Subcutaneous abdominal adipose tissue (tissue), 5 donors: ENCODE data around the gene LENG8.
A peak's percentile ranks its signal among the peaks of the same experiment; 100 is the strongest.
"Not testable (repeated sequence)": the region's sequence is repeated elsewhere in the genome, so short reads cannot be mapped to it uniquely, and the experiment has no call there.

Experiments used
- H3K27ac ChIP-seq: one replicate; pipeline ENCODE4 v1.7.0; 2013; ENCODE audit warnings: low read depth, mild to moderate bottlenecking, inconsistent platforms, low read length, moderate library complexity
- H3K27me3 ChIP-seq, 5 donors: one replicate each; pipeline ENCODE4 v1.7.0; 2013; ENCODE audit warnings: low read length in 5 of 5, inconsistent platforms in 1 of 5; ENCODE audit not compliant: control insufficient read depth in 5 of 5, insufficient read depth in 4 of 5
- H3K36me3 ChIP-seq, 5 donors: one replicate each; pipeline ENCODE4 v1.7.0; 2013; ENCODE audit warnings: low read length in 5 of 5; ENCODE audit not compliant: control insufficient read depth in 5 of 5, insufficient read depth in 5 of 5
- H3K4me1 ChIP-seq, 5 donors: one replicate each; pipeline ENCODE4 v1.7.0; 2013; ENCODE audit warnings: low read length in 5 of 5, mild to moderate bottlenecking in 3 of 5, moderate library complexity in 1 of 5; ENCODE audit not compliant: control insufficient read depth in 5 of 5, insufficient read depth in 5 of 5
- H3K4me3 ChIP-seq, 5 donors: one replicate each; pipeline ENCODE4 v1.7.0; 2013; ENCODE audit warnings: low read length in 5 of 5, low read depth in 1 of 5
- H3K9ac ChIP-seq, 5 donors: one replicate each; pipeline ENCODE4 v1.7.0; 2013; ENCODE audit warnings: low read length in 5 of 5, mild to moderate bottlenecking in 4 of 5, moderate library complexity in 3 of 5
- H3K9me3 ChIP-seq, 5 donors: one replicate each; pipeline ENCODE4 v1.7.0; 2013; ENCODE audit warnings: low read length in 5 of 5; ENCODE audit not compliant: control insufficient read depth in 5 of 5
- donor health status: healthy.
- donor health status: healthy.
- donor health status: healthy.
- donor health status: healthy.
- donor health status: healthy.

Gene LENG8

GRCh38 chr19:54436628-54437252 is 12.3 kb upstream of the LENG8 start:
- Histone ChIP-seq H3K4me1 (peaks cover 2 to 35% (median 21%) of the 10 kb centered on the region in 5 donors), H3K9ac (no peak overlapping the region), H3K27ac (no peak overlapping the region), H3K9me3 (no peaks in the 10 kb centered on the region), H3K4me3 (no peak overlapping the region), H3K36me3 (peaks cover 0 to 12% (median 0%) of the 10 kb centered on the region in 5 donors), H3K27me3 (no peaks in the 10 kb centered on the region)

- Histone ChIP-seq H3K9ac (no peak overlapping the region), H3K4me3 (no peak overlapping the region), H3K9me3 (no peaks in the 10 kb centered on the region)
Measured at GRCh38 chr19:54439174-54439851, 9.7 kb upstream of the LENG8 start.

GRCh38 chr19:54440641-54441040 is 8.4 kb upstream of the LENG8 start:
- Histone ChIP-seq H3K9ac (peak overlapping the region in 1 of 5 donors; percentile 0), H3K4me1 (peaks cover 0 to 19% (median 15%) of the 10 kb centered on the region in 5 donors), H3K4me3 (no peak overlapping the region), H3K27ac (no peak overlapping the region), H3K27me3 (no peaks in the 10 kb centered on the region), H3K9me3 (no peaks in the 10 kb centered on the region), H3K36me3 (peaks cover 0 to 24% (median 10%) of the 10 kb centered on the region in 5 donors)

More at GRCh38 chr19:54439174-54439851, 9.7 kb upstream of the LENG8 start:
- Histone ChIP-seq H3K27me3 (no peaks in the 10 kb centered on the region), H3K4me1 (peaks cover 2 to 32% (median 21%) of the 10 kb centered on the region in 5 donors), H3K27ac (no peak overlapping the region), H3K36me3 (peaks cover 0 to 12% (median 0%) of the 10 kb centered on the region in 5 donors)

- no peak overlapping the region for H3K27ac ChIP-seq
Measured at GRCh38 chr19:54444737-54445136, 4.3 kb upstream of the LENG8 start.

GRCh38 chr19:54446349-54446748 is 2.6 kb upstream of the LENG8 start:
- not testable (repeated sequence) for H3K27ac ChIP-seq, H3K4me3 ChIP-seq, H3K9ac ChIP-seq, H3K27me3 ChIP-seq, H3K9me3 ChIP-seq
- Histone ChIP-seq H3K4me1 (peaks cover 4 to 42% (median 31%) of the 10 kb centered on the region in 5 donors), H3K36me3 (peaks cover 0 to 17% (median 15%) of the 10 kb centered on the region in 5 donors)

More at GRCh38 chr19:54444737-54445136, 4.3 kb upstream of the LENG8 start:
- H3K36me3 ChIP-seq = peaks cover 0 to 21% (median 10%) of the 10 kb centered on the region in 5 donors
- H3K9me3 ChIP-seq = no peaks in the 10 kb centered on the region
- H3K4me1 ChIP-seq = peaks cover 2 to 26% (median 16%) of the 10 kb centered on the region in 5 donors
- no peak overlapping the region for H3K4me3 ChIP-seq
- no peaks in the 10 kb centered on the region for H3K27me3 ChIP-seq
- no peak overlapping the region for H3K9ac ChIP-seq

GRCh38 chr19:54448040-54448773 is 792 bp upstream of the LENG8 start:
- no peaks in the 10 kb centered on the region for H3K9me3 ChIP-seq
- peaks cover 4 to 49% (median 36%) of the 10 kb centered on the region in 5 donors for H3K4me1 ChIP-seq
- H3K36me3 ChIP-seq = peaks cover 3 to 36% (median 34%) of the 10 kb centered on the region in 5 donors
- H3K27me3 ChIP-seq = no peaks in the 10 kb centered on the region
- peak overlapping the region; percentile 84 to 99 (median 90) for H3K4me3 ChIP-seq
- peak overlapping the region; percentile 73 to 99 (median 97) for H3K9ac ChIP-seq
- H3K27ac ChIP-seq = peak overlapping the region; percentile 98

- H3K4me3 ChIP-seq = peak overlapping the region; percentile 84 to 99 (median 96)
- H3K27ac ChIP-seq = peak overlapping the region; percentile 98
- H3K9me3 ChIP-seq = no peaks in the 10 kb centered on the region
- H3K27me3 ChIP-seq = no peaks in the 10 kb centered on the region
- peak overlapping the region; percentile 93 to 99 (median 97) for H3K9ac ChIP-seq
- H3K36me3 ChIP-seq = peaks cover 3 to 48% (median 47%) of the 10 kb centered on the region in 5 donors
- peaks cover 4 to 49% (median 36%) of the 10 kb centered on the region in 5 donors for H3K4me1 ChIP-seq
Measured at GRCh38 chr19:54449701-54450069, 686 bp downstream of the LENG8 start.

GRCh38 chr19:54451331-54451871 is 2.4 kb downstream of the LENG8 start:
- Histone ChIP-seq H3K27ac (peak overlapping the region; percentile 98), H3K9ac (peak overlapping the region in 2 of 5 donors; percentile 68 to 97), H3K27me3 (no peaks in the 10 kb centered on the region), H3K9me3 (no peaks in the 10 kb centered on the region), H3K4me1 (peaks cover 4 to 49% (median 36%) of the 10 kb centered on the region in 5 donors), H3K36me3 (peaks cover 3 to 56% (median 52%) of the 10 kb centered on the region in 5 donors), H3K4me3 (peak overlapping the region in 3 of 5 donors; percentile 8 to 99 (median 13))

- H3K27me3 ChIP-seq = no peaks in the 10 kb centered on the region
- peaks cover 3 to 62% (median 58%) of the 10 kb centered on the region in 5 donors for H3K36me3 ChIP-seq
- no peaks in the 10 kb centered on the region for H3K9me3 ChIP-seq
- H3K9ac ChIP-seq = peak overlapping the region in 1 of 5 donors; percentile 68
- H3K4me3 ChIP-seq = no peak overlapping the region
- H3K4me1 ChIP-seq = peaks cover 4 to 45% (median 34%) of the 10 kb centered on the region in 5 donors
- H3K27ac ChIP-seq = peak overlapping the region; percentile 98
Measured at GRCh38 chr19:54451997-54452396, 3.0 kb downstream of the LENG8 start.
